Measurements from ENCODE around the gene PPP2R2C.

Gene PPP2R2C

DNA sequence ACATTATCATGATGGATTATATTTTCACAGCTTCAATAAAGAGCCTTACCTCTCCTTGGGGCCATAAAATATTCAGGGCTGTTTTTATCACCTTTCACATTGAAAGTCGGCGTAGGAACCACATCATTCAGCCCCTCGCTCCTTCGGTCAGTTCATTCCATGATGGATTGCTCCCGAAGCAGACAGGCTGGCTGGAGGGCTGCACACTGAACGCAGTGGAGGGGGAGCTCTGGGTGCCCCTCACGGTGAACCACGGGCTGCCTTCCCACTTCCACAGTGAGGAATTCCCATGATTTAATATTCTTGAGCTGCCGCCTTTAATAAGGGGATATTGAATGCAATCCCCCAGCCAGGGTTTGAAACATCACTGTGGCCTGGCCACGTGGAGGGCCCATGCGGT is 16.0 kb downstream of the PPP2R2C start:
- TF ChIP-seq, protein P1, sequence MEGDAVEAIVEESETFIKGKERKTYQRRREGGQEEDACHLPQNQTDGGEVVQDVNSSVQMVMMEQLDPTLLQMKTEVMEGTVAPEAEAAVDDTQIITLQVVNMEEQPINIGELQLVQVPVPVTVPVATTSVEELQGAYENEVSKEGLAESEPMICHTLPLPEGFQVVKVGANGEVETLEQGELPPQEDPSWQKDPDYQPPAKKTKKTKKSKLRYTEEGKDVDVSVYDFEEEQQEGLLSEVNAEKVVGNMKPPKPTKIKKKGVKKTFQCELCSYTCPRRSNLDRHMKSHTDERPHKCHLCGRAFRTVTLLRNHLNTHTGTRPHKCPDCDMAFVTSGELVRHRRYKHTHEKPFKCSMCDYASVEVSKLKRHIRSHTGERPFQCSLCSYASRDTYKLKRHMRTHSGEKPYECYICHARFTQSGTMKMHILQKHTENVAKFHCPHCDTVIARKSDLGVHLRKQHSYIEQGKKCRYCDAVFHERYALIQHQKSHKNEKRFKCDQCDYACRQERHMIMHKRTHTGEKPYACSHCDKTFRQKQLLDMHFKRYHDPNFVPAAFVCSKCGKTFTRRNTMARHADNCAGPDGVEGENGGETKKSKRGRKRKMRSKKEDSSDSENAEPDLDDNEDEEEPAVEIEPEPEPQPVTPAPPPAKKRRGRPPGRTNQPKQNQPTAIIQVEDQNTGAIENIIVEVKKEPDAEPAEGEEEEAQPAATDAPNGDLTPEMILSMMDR (conservative IDR thresholded peaks at IDR 0.05; ENCODE audit: low read depth), result no peak
- CTCF ChIA-PET, result interaction anchor here (0.7 kb wide), 1 partner anchor 256 kb away, joined by 4 read pairs; the partner anchor contains the start of gene JAKMIP1
- POLR2A ChIA-PET (ENCODE audit: low non-redundant PET), result no interaction called here
- H3K27ac ChIP-seq, result no peak overlapping the region
- no peak for DNase-seq (ENCODE audit: low spot score)

DNA sequence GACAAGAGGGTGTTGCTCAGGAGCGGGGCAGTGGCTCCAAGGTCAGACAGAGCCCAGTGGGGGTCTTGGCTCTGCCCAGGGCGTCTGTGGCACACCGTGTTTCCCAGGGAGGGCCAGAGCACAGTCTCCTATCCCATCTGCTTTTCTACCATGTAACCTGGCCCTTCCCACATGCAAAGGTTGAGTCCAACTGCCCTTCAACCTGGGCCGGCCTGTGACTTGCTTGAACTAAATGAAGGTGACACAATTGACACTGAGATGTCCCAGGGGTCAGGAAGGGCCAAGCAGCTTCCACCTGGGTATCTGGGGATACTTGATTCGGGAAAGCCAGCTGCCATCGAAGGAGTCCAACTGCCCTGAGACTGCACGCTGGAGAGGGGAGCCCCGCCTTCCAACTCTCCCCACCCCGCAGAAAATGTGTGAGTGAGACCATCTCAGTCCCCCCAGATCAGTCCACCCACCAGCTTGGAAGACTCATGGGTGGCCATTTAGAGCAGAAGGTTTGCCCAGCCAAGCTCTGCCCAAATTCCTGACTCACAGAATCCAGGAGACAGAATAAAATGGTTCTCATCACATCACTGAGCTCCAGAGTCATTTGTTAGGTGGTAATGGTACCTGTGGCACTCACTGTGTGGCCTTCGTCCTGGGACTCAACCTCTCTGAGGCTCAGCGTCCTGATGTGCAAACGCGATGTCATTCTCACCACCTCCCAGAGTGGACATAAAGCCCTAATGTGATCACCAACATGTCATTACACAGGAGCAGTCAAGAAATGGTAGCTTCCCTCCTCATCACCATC is 18.1 kb downstream of the PPP2R2C start:
- no peak for DNase-seq (ENCODE audit: low spot score)
- CTCF ChIA-PET, result interaction anchor here (1.0 kb wide), 1 partner anchor 203 kb away, joined by 4 read pairs; no protein-coding TSS in a partner anchor
- POLR2A ChIA-PET (ENCODE audit: low non-redundant PET), result no interaction called here
- TF ChIP-seq, protein P1 (conservative IDR thresholded peaks at IDR 0.05; ENCODE audit: low read depth), result no peak
- no peak overlapping the region for H3K27ac ChIP-seq

DNA sequence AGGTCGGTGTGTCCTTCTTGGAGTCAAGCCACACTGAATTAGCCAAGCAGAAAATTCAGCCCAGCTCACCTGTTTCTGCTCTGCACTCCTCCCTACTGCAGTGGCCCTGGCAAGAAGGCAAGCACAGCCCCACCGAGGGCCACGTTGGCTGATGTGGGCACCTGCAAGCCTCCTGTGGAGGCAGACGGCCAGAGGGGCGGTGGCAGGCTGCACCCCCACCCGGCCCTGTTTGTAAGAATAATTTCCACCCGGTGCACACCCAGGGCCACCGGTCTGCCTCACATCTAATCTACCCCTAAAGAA is 18.8 kb downstream of the PPP2R2C start:
- H3K27ac ChIP-seq, result no peak overlapping the region
- DNase-seq (ENCODE audit: low spot score), result no peak
- TF ChIP-seq, protein P1 (conservative IDR thresholded peaks at IDR 0.05; ENCODE audit: low read depth), result no peak
- POLR2A ChIA-PET (ENCODE audit: low non-redundant PET), result no interaction called here
- CTCF ChIA-PET, result no interaction called here

DNA sequence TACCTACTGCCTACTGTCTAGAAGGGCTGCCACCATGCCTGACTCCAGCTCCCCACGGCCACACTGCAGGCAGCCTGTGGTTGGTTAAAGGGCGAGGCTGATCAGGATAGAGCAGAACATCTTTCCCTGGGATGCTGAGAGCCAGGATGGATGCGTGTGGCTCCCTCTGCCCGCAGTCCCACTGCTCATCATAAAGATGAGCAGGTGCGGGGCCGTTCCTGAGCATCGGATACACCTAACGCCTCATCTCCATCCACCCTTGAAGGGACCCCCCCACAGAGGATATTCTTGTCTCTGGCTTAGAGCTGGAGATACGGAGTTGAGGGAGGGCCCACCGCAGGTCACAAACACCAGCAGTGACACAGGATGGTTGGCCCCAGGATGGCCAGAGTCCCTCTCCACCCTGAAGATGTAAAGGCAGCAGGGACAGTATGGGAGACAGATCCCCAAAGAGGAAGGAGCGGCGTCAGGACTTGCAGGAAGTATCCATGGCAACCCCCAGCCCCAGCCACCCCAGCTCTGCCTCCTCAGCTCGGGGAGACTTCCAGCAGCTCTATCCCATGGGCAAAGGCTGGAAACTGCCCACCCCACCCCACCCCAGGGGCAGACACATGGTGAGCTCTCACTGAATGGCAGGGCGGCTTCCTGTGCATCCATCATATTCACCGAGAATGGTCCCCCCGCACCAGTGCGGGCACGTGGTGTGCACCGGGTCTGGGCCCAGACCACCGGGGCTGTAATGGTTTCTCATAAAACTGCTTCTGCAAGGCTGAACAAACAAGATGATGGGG is 19.3 kb downstream of the PPP2R2C start:
- TF ChIP-seq, protein P1 (conservative IDR thresholded peaks at IDR 0.05; ENCODE audit: low read depth), result no peak
- ChIA-PET POLR2A (ENCODE audit: low non-redundant PET) (no interaction called here), CTCF (no interaction called here)
- no peak overlapping the region for H3K27ac ChIP-seq
- no peak for DNase-seq (ENCODE audit: low spot score)

DNA sequence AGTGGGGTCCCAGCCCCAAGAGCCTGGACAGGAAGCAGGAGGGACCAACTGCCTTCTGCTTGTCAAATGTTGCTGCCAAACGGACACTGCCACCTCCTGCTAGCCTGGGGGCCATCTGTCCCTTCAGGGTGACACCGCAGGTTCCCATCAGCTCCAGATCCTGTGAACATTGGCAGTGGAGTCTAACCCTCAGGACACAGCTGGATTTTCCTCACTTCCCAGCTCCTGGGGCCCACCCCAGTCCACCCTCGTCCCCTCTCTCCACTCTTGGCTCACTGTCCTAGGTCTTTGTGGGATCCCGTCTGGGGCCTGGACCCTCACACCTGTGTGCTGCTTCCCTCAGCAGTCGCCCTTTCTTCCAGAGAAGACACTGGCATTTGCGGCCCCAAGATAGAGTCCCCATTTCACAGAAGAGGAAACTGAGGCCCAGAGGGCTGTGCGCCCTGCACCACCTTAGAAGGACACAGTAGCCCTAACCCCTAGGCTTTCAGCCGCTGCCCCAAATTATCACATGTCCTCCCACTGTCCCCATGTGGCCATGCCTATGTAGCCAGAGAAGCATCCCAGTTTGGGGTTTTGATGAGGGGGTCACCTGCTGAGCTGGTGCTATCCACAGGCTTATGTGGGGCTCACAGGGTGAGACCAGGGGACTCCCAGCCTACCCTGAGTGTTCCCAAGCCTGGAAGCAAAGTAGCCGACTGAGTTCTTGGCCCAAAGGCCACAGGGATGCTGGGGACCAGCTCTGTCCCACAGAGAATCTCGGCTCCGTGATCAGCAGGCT is 20.1 kb downstream of the PPP2R2C start:
- ChIA-PET POLR2A (ENCODE audit: low non-redundant PET) (no interaction called here), CTCF (no interaction called here)
- DNase-seq (ENCODE audit: low spot score), result no peak
- no peak overlapping the region for H3K27ac ChIP-seq
- TF ChIP-seq, protein P1 (conservative IDR thresholded peaks at IDR 0.05; ENCODE audit: low read depth), result no peak

DNA sequence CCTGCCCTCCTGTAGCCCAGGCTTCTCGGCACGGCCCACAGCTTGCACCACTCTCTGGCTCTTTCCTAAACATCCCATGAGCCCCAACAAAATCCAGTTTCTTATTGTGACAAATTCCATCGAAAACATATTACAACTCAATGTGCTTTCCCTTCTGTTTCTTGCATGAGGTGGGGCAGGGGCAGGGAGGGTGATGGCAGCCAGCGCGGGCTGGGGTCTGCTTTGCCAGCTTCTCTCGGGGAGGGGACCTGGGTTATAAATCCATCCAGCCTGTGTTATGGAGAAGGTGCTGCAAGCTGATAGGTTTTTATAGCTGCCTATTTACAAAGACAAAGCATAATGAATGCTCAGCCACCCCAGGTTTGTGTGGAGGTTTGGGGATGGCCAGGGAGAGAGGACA is 21.1 kb downstream of the PPP2R2C start:
- POLR2A ChIA-PET (ENCODE audit: low non-redundant PET), result no interaction called here
- H3K27ac ChIP-seq, result no peak overlapping the region
- no peak for DNase-seq (ENCODE audit: low spot score)
- CTCF ChIA-PET, result no interaction called here
- TF ChIP-seq, protein P1 (conservative IDR thresholded peaks at IDR 0.05; ENCODE audit: low read depth), result no peak

All from RWPE1 (cell line).